HUES6 (cell line): ENCODE measurements around the gene TOR4A.
"Not testable (repeated sequence)": the region's sequence is repeated elsewhere in the genome, so short reads cannot be mapped to it uniquely, and the experiment has no call there.

Experiments used
- H3K27ac ChIP-seq: 2 replicates; pipeline ENCODE4 v1.7.0; 2013; ENCODE audit warnings: low read depth, mild to moderate bottlenecking, low read length, inconsistent platforms
- H3K27me3 ChIP-seq: 2 replicates; pipeline ENCODE4 v1.6.1; 2013; ENCODE audit warnings: low read length; ENCODE audit not compliant: control insufficient read depth, insufficient read depth
- H3K36me3 ChIP-seq: 2 replicates; pipeline ENCODE4 v1.6.1; 2013; ENCODE audit warnings: low read length; ENCODE audit not compliant: control insufficient read depth, insufficient read depth
- H3K4me1 ChIP-seq: 2 replicates; pipeline ENCODE4 v1.6.1; 2013; ENCODE audit warnings: low read length; ENCODE audit not compliant: control insufficient read depth, insufficient read depth
- H3K4me3 ChIP-seq: 2 replicates; pipeline ENCODE4 v1.5.1; 2013; ENCODE audit warnings: low read depth, low read length
- H3K9ac ChIP-seq: one replicate; pipeline ENCODE4 v1.6.1; 2013; ENCODE audit warnings: mild to moderate bottlenecking, low read length
- H3K9me3 ChIP-seq: 2 replicates; pipeline ENCODE4 v1.6.1; 2013; ENCODE audit warnings: low read depth, low read length; ENCODE audit not compliant: control insufficient read depth, insufficient read depth

The TOR4A gene

GRCh38 chr9:137320555-137321384 lies 43.2 kb downstream of the TOR4A start:
- Histone ChIP-seq H3K4me3 (no peak overlapping the region), H3K4me1 (peaks cover 20% of the 10 kb centered on the region), H3K27me3 (peaks cover 4% of the 10 kb centered on the region; the same call in 1 of the 2 replicates), H3K36me3 (no peaks in the 10 kb centered on the region), H3K9ac (peak overlapping the region; percentile 38), H3K27ac (0 out of 2 replicates have a peak overlapping the region, but pooled peaks have one; percentile 43), H3K9me3 (no peaks in the 10 kb centered on the region)

DNA sequence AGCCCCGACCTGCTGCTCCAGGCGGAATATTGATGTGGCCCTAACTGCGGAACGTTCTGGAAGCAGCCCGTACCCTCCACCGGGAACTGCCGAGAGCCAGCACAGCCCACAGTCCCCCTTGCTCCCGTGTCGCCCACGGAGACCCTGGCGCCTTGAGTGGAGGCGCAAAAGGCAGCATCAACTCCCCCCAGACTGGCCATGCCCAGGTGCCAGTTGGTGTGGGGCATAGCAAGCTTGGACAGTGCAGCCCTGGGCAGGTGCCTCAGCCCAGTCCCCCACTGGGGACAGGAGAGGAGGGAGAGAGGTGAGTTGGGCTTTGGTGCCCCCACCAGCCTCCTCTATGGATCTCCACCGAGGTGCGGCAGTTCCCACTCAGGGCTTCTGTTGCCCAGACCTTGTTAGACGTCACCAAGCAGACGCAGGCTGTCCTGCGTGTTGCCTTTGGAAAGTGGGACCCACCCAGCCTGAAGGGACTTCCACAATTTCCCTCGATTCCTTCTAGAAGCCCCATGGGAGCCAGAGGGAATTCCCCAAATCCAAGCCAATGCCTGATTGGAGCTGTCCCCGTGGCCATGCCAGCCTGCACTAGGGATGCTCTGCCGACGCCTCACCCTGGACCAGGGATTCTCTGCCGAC lies 44.3 kb downstream of the TOR4A start:
- Histone ChIP-seq H3K36me3 (no peaks in the 10 kb centered on the region), H3K9me3 (no peaks in the 10 kb centered on the region), H3K27ac (no peak overlapping the region), H3K4me1 (peaks cover 15% of the 10 kb centered on the region), H3K4me3 (no peak overlapping the region), H3K27me3 (peaks cover 7% of the 10 kb centered on the region; the same call in 1 of the 2 replicates), H3K9ac (no peak overlapping the region)

DNA sequence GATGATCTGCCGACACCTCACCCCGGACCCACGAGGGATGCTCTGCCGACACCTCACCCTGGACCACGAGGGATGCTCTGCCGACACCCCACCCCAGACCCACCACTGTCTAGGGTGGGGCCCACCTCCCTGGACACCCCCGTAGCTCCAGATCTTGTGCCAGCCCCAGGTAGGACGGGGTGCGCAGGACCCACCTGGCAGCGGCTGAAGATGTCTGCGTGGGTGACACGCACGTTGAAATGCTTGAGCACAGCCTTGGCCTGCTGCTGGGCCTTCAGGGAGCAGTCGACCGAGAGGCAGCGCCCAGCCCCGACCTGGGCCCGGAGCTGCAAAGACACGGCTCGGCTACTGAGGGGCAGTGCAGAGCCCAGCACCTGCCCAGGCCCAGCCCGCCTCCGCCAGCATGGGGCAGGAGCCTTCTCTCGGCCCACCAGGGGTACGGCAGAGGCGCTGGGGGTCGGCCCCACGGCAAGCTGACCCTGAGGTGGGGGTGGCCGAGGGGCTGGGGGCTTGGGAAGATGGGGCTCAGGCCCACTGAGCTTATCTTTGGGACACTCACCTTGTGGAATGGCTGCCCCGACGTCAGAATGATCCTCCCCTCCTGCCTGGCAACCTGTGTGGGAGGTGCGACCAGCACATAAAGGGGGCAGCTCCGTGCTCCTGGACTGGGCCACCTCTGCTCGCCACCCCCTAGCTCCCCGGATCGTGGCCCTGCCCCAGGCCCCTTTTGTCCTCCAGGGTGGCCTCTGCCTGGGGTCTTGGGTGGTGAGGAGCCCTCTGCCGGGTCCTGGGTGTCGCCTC lies 46.2 kb downstream of the TOR4A start:
- no peak overlapping the region for H3K27ac ChIP-seq
- no peak overlapping the region for H3K9ac ChIP-seq
- no peak overlapping the region for H3K4me3 ChIP-seq
- peaks cover 8% of the 10 kb centered on the region; the same call in 1 of the 2 replicates for H3K27me3 ChIP-seq
- no peaks in the 10 kb centered on the region for H3K36me3 ChIP-seq
- no peaks in the 10 kb centered on the region; the same call in 1 of the 2 replicates for H3K9me3 ChIP-seq
- peaks cover 12% of the 10 kb centered on the region for H3K4me1 ChIP-seq

- Histone ChIP-seq H3K9me3 (no peaks in the 10 kb centered on the region; the same call in 1 of the 2 replicates), H3K36me3 (no peaks in the 10 kb centered on the region), H3K9ac (no peak overlapping the region), H3K4me3 (no peak overlapping the region), H3K4me1 (peaks cover 11% of the 10 kb centered on the region), H3K27ac (no peak overlapping the region), H3K27me3 (peaks cover 8% of the 10 kb centered on the region; the same call in 1 of the 2 replicates)
Measured at GRCh38 chr9:137325124-137325523, 47.6 kb downstream of the TOR4A start.

GRCh38 chr9:137325799-137326198 lies 48.3 kb downstream of the TOR4A start:
- H3K36me3 ChIP-seq: no peaks in the 10 kb centered on the region
- peaks cover 4% of the 10 kb centered on the region for H3K4me1 ChIP-seq
- H3K27ac ChIP-seq: no peak overlapping the region
- peaks cover 10% of the 10 kb centered on the region; the same call in 1 of the 2 replicates for H3K27me3 ChIP-seq
- H3K9me3 ChIP-seq: no peaks in the 10 kb centered on the region; the same call in 1 of the 2 replicates
- no peak overlapping the region for H3K4me3 ChIP-seq
- no peak overlapping the region for H3K9ac ChIP-seq

GRCh38 chr9:137326445-137327065 lies 49.0 kb downstream of the TOR4A start:
- Histone ChIP-seq H3K9me3 (no peaks in the 10 kb centered on the region; the same call in 1 of the 2 replicates), H3K36me3 (no peaks in the 10 kb centered on the region), H3K4me1 (no peaks in the 10 kb centered on the region), H3K9ac (no peak overlapping the region), H3K4me3 (no peak overlapping the region), H3K27me3 (peaks cover 10% of the 10 kb centered on the region; the same call in 1 of the 2 replicates), H3K27ac (no peak overlapping the region)

- not testable (repeated sequence) for H3K4me3 ChIP-seq, H3K27me3 ChIP-seq, H3K36me3 ChIP-seq, H3K4me1 ChIP-seq, H3K9me3 ChIP-seq, H3K9ac ChIP-seq, H3K27ac ChIP-seq
Measured at GRCh38 chr9:137327641-137328550, 50.4 kb downstream of the TOR4A start.

GRCh38 chr9:137329590-137329989 lies 52.1 kb downstream of the TOR4A start:
- H3K36me3 ChIP-seq, H3K9ac ChIP-seq, H3K4me3 ChIP-seq, H3K27me3 ChIP-seq, H3K4me1 ChIP-seq, H3K27ac ChIP-seq, H3K9me3 ChIP-seq: not testable (repeated sequence)

DNA sequence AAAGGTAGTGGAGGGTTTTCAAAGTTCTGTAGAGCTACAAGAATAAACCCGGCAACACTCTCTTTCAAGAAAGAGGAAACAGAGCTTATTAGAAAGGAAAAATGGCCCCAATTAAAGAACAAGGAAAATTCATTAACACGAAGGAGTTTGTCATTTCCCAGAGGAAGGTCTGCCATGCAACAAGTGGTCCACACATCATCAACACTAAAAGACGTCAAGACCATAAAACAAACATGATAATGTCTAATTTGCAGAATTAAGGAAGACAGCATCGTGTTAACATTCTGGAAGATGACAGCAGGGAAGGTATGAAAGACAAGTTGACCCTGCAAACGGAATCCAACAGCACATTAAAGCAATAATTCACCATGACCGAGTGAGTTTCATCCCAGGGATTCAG lies 53.2 kb downstream of the TOR4A start:
- H3K9me3 ChIP-seq: no peaks in the 10 kb centered on the region; the same call in 1 of the 2 replicates
- no peaks in the 10 kb centered on the region for H3K4me1 ChIP-seq
- no peak overlapping the region for H3K4me3 ChIP-seq
- no peaks in the 10 kb centered on the region for H3K36me3 ChIP-seq
- H3K9ac ChIP-seq: no peak overlapping the region
- H3K27me3 ChIP-seq: peaks cover 6% of the 10 kb centered on the region; the same call in 1 of the 2 replicates
- no peak overlapping the region for H3K27ac ChIP-seq

DNA sequence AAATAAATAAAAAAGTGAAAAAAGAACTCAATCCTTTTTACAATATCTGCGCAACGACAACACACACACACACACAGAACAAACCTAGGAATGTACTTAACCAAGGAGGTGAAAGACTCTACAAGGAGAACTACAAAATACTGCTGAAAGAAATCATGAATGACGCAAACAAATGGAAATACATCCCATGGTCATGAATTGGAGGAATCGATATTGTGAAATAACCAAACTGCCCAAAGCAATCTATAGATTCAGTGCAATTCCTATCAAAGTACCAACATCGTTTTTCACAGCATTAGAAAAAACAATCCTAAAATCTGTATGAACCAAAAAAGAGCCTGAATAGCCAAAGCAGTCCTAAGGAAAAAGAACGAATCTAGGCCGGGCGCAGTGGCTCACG lies 54.4 kb downstream of the TOR4A start:
- Histone ChIP-seq H3K9ac (no peak overlapping the region), H3K27ac (no peak overlapping the region), H3K36me3 (no peaks in the 10 kb centered on the region), H3K9me3 (peaks cover 7% of the 10 kb centered on the region), H3K27me3 (peaks cover 2% of the 10 kb centered on the region; the same call in 1 of the 2 replicates), H3K4me1 (no peaks in the 10 kb centered on the region), H3K4me3 (no peak overlapping the region)
